ENCODE measurements around the gene HTRA2.

HTRA2 gene

GRCh38 chr2:74499267-74499939 is 30.3 kb upstream of the HTRA2 start, which contains the start of gene LBX2:
LBX2 (minus strand) TSS chr2:74499603; CDS start chr2:74499537, 66 bp downstream.
- TF ChIP-seq REST (IDR thresholded peaks at IDR 0.05; ENCODE audit: insufficient replicate concordance, low read depth) = no peak
- TF ChIP-seq SPI1 (IDR thresholded peaks at IDR 0.05; ENCODE audit: borderline replicate concordance, low read depth) = no peak
- peak in 1 of 2 experiments; percentile 27 for DNase-seq (ENCODE audit: low read depth in 1 of 2, low spot score in 1 of 2)
- no peak within 1 kb of the TSS for H3K4me3 ChIP-seq (replicated peaks; ENCODE audit: insufficient read depth, low read length)
- no peak within 1 kb of the TSS for H3K27ac ChIP-seq (replicated peaks)
- peaks cover 60% of the 10 kb centered on the region for H3K27me3 ChIP-seq (ENCODE audit: insufficient read depth, poor library complexity, severe bottlenecking)

DNA sequence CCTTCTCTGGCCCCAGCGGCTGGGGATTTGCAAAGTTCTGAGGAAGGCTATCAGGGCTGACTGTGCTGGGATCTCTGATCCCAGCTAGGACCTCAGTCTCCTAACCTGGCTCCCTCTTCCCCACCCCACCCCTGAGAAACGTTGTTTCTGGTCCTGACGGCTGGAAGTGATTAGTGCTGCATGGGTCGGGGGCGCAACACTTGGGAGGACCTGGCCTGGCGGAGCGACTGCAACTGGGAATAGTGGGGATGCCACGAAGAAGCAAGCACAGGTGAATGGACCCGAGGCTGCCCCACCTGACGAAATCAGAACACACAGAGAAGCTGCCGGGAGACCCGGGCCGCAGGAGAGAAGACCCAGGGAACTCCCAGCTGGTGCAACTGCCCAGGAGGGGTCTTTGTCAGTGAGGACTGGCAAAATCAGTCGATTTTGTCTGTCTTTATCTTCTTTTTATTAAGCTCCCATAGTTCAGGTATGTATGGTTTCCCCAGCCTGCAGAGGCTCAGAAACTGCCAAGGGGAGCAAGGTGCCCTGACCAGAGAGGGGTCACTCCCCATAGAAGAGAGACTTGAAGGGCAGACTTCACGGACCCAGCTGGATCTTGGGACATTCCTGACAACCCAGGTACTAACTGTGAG is 29.7 kb upstream of the HTRA2 start:
- Histone ChIP-seq H3K4me3 (replicated peaks; ENCODE audit: insufficient read depth, low read length) (no peak overlapping the region), H3K27me3 (ENCODE audit: insufficient read depth, poor library complexity, severe bottlenecking) (peaks cover 60% of the 10 kb centered on the region), H3K27ac (replicated peaks) (no peak overlapping the region)

GRCh38 chr2:74500578-74500946 is 29.2 kb upstream of the HTRA2 start:
- peaks cover 60% of the 10 kb centered on the region for H3K27me3 ChIP-seq (ENCODE audit: insufficient read depth, poor library complexity, severe bottlenecking)
- DNase-seq (ENCODE audit: low read depth in 1 of 2, low spot score in 1 of 2) = no peak
- no peak overlapping the region for H3K27ac ChIP-seq (replicated peaks)
- no peak overlapping the region for H3K4me3 ChIP-seq (replicated peaks; ENCODE audit: insufficient read depth, low read length)
- TF ChIP-seq GABPA (IDR thresholded peaks at IDR 0.05; ENCODE audit: low read depth) (no peak), POLR2AphosphoS5 (IDR thresholded peaks at IDR 0.05; ENCODE audit: low read depth) (no peak), REST (IDR thresholded peaks at IDR 0.05; ENCODE audit: insufficient replicate concordance, low read depth) (no peak), SPI1 (IDR thresholded peaks at IDR 0.05; ENCODE audit: borderline replicate concordance, low read depth) (no peak)
- TF ChIP-seq, protein P1, sequence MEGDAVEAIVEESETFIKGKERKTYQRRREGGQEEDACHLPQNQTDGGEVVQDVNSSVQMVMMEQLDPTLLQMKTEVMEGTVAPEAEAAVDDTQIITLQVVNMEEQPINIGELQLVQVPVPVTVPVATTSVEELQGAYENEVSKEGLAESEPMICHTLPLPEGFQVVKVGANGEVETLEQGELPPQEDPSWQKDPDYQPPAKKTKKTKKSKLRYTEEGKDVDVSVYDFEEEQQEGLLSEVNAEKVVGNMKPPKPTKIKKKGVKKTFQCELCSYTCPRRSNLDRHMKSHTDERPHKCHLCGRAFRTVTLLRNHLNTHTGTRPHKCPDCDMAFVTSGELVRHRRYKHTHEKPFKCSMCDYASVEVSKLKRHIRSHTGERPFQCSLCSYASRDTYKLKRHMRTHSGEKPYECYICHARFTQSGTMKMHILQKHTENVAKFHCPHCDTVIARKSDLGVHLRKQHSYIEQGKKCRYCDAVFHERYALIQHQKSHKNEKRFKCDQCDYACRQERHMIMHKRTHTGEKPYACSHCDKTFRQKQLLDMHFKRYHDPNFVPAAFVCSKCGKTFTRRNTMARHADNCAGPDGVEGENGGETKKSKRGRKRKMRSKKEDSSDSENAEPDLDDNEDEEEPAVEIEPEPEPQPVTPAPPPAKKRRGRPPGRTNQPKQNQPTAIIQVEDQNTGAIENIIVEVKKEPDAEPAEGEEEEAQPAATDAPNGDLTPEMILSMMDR (IDR thresholded peaks at IDR 0.05; ENCODE audit: insufficient read depth, low read length) = no peak

More for the DNA sequence above, 29.7 kb upstream of the HTRA2 start:
- DNase-seq (ENCODE audit: low read depth in 1 of 2, low spot score in 1 of 2) = no peak
- no peak for TF ChIP-seq POLR2AphosphoS5 (IDR thresholded peaks at IDR 0.05; ENCODE audit: low read depth)
- TF ChIP-seq SPI1 (IDR thresholded peaks at IDR 0.05; ENCODE audit: borderline replicate concordance, low read depth) = no peak
- no peak for TF ChIP-seq REST (IDR thresholded peaks at IDR 0.05; ENCODE audit: insufficient replicate concordance, low read depth)
- TF ChIP-seq GABPA (IDR thresholded peaks at IDR 0.05; ENCODE audit: low read depth) = no peak
- TF ChIP-seq, protein P1 (IDR thresholded peaks at IDR 0.05; ENCODE audit: insufficient read depth, low read length) = no peak
